WTC11 (cell line): ENCODE data around the gene PIGK.

Experiments used
- AFF4 ChIP-seq: sonication (generic); formaldehyde crosslinking; IDR thresholded peaks from 2 replicates; pipeline ENCODE4 v1.8.1; 2023; ENCODE audit warnings: mild to moderate bottlenecking, missing genetic modification reagents, borderline replicate concordance
- ATF1 ChIP-seq: sonication (generic); formaldehyde crosslinking; IDR thresholded peaks from 2 replicates; pipeline ENCODE4 v1.8.1; 2023; ENCODE audit warnings: mild to moderate bottlenecking, moderate library complexity, missing genetic modification reagents
- CREB1 ChIP-seq: sonication (generic); formaldehyde crosslinking; IDR thresholded peaks from 2 replicates; pipeline ENCODE4 v1.8.0; 2023; ENCODE audit warnings: mild to moderate bottlenecking, missing genetic modification reagents
- CREM ChIP-seq: sonication (generic); formaldehyde crosslinking; IDR thresholded peaks from 2 replicates; pipeline ENCODE4 v1.8.1; 2022; ENCODE audit warnings: mild to moderate bottlenecking, missing genetic modification reagents, moderate library complexity
- CTCF ChIP-seq: fragments of 200-600 bp; IDR thresholded peaks from 2 replicates; pipeline ENCODE4 v1.8.0; 2022; ENCODE audit warnings: antibody characterized with exemption
- ESRRA ChIP-seq: sonication (generic); formaldehyde crosslinking; IDR thresholded peaks from 2 replicates; pipeline ENCODE4 v1.8.1; 2022; ENCODE audit warnings: mild to moderate bottlenecking, missing genetic modification reagents, borderline replicate concordance
- FOXK1 ChIP-seq: sonication (generic); formaldehyde crosslinking; IDR thresholded peaks from 2 replicates; pipeline ENCODE4 v1.8.0; 2022; ENCODE audit warnings: mild to moderate bottlenecking, moderate library complexity, missing genetic modification reagents
- HMGXB4 ChIP-seq: sonication (generic); formaldehyde crosslinking; IDR thresholded peaks from 2 replicates; pipeline ENCODE4 v1.8.1; 2023; ENCODE audit warnings: mild to moderate bottlenecking, moderate library complexity, missing genetic modification reagents
- JUN ChIP-seq: sonication (generic); formaldehyde crosslinking; IDR thresholded peaks from 2 replicates; pipeline ENCODE4 v1.8.0; 2023; ENCODE audit warnings: mild to moderate bottlenecking, missing genetic modification reagents
- MAX ChIP-seq: sonication (generic); formaldehyde crosslinking; IDR thresholded peaks from 2 replicates; pipeline ENCODE4 v1.8.0; 2022; ENCODE audit warnings: mild to moderate bottlenecking, missing genetic modification reagents
- PREB ChIP-seq: sonication (generic); formaldehyde crosslinking; IDR thresholded peaks from 2 replicates; pipeline ENCODE4 v1.8.1; 2022; ENCODE audit warnings: mild to moderate bottlenecking, missing genetic modification reagents, moderate library complexity, borderline replicate concordance
- SP1 ChIP-seq: sonication (generic); formaldehyde crosslinking; conservative IDR thresholded peaks from 2 replicates; pipeline ENCODE4 v1.8.1; 2022; ENCODE audit warnings: missing genetic modification reagents
- USF2 ChIP-seq: sonication (generic); formaldehyde crosslinking; IDR thresholded peaks from 2 replicates; pipeline ENCODE4 v1.8.1; 2023; ENCODE audit warnings: mild to moderate bottlenecking, missing genetic modification reagents, moderate library complexity

GRCh38 chr1:77084457-77084856, 134.8 kb downstream of the PIGK start:
- TF ChIP-seq CTCF = no peak
- no peak for TF ChIP-seq USF2 (CRISPR knock-in tag)
- no peak for TF ChIP-seq CREM
- TF ChIP-seq FOXK1 (CRISPR knock-in tag) = no peak
- no peak for TF ChIP-seq ATF1 (CRISPR knock-in tag)
- no peak for TF ChIP-seq SP1 (CRISPR knock-in tag)
- no peak for TF ChIP-seq PREB (CRISPR knock-in tag)
- TF ChIP-seq HMGXB4 (CRISPR knock-in tag) = no peak
- TF ChIP-seq JUN = no peak
- TF ChIP-seq CREB1 = no peak
- no peak for TF ChIP-seq MAX (CRISPR knock-in tag)
- TF ChIP-seq AFF4 = no peak
- no peak for TF ChIP-seq ESRRA
